Stimulated activated naive CD4-positive, alpha-beta T cell treated with Interleukin-2 at 50 U/mL for 16 hours (primary cell): ENCODE measurements around the gene DOK5.
"Not testable (repeated sequence)": the region's sequence is repeated elsewhere in the genome, so short reads cannot be mapped to it uniquely, and the experiment has no call there.

Experiments used
- DNase-seq: peaks from one replicate; lab custom pipeline; 2025; lab: John Stamatoyannopoulos, UW

The DOK5 gene

DNA sequence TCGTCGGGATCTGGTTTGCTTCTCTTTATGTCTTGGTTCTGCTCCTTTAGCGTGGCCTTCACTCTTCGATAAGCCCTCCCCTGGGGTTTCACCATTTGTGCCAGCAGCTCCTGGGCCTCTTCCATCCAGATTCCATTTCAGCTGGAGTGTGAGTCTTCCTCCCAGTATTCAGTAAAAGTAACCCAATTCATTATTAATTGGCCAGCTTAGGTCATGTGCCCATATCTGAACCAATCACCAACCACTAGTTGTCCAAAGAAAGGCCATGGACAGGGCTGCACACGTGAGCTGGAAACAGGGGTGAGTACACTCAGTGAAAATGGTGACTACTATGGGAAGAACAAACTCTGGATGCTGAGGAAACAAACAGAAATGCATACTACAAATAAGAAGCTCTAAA is 2.8 kb upstream of the DOK5 start:
- DNase-seq = no peak

DNA sequence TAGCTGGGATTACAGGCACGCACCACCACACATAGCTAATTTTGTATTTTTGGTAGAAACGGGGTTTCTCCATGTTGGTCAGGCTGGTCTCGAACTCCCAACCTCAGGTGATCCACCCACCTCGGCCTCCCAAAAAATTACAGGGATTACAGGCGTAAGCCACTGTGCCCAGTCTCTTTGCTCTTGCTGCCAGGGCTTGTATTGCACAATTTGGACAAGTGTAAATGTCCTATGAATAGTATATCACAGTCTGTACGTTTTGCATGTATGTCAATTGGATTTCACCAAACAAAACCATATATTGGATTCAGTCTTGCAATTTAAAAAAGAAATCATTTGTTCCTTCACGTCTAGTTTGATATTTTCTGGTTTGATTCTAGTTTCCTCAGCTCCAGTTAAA is 2.1 kb upstream of the DOK5 start:
- DNase-seq = no peak

DNA sequence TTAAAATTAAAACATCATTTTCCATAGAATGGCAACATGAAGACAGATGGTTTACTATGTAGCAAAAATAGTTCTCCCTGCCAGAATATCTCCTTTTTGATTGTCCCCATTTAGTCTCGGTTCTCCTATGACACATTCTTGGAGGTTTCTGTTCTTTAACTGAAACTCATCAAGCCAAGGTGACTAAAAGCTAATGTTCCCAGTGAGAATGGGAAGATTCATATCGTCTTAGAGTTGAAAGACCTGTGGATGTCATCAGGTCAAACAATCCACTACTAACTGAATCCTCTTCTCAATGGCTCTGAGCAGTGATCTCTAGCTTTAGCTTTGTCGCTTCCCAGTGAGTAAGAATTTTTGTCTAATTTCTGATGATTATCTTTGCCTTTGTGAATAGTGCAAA is 1.3 kb upstream of the DOK5 start:
- DNase-seq = no peak

DNA sequence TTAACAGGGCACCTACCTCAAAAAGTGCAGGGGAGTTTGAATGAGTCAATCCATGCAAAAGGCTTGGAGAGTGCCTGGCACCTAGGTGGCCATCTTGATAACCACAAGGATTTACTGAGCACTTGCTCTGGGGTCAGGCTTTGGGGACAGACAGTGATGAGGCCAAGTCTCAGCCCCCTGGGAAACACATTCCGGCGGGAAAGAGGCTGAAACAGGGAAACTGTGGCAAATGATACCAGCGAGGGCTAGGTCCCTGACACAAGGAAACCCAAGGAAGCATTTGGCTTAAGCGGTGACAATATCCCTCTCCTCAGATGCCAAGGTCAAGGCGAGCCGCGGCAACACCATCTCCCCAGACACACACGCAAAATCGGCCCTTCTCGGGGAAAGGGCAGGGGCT is 527 bp upstream of the DOK5 start:
- no peak for DNase-seq

DNA sequence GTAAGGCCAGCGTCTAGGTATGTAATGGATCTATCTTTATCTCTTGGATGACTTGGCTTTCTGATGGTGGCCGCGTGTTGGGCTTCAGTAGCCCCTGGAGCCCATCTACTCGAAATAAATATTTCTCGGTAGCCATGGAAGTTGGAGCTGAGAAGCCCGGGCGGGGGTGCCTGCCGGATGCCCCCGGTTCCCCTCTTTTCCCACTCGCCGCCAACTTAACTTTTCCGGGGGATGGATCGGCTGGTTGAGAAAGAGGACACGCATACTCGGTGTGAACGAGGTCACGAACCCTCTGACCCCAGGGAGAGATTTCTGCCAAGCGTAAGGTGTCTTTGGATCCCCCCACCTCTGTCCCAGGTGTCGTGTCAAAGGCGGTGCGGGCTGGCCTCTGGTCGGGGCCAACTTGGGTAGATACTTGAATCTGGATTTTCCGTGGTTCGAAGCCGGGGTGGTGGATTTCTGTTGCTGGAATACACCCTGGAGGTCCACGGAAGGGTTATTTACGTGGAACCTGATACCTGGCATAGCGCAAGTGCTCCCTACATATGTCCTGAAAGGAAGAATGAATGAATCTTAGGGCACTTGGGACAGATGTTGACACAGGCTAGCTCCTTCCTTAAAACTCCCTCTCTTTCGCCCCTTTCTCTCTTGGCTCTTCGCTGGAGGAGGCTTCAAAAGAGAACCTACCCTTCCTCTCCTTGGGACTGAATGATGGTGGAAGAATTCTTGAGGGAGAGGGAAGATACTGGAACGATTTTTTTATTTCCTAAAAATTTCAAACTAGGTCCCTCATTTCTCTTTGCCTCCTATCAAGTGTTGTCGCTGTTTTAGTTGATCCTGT is 996 bp downstream of the DOK5 start:
- DNase-seq = no peak

DNA sequence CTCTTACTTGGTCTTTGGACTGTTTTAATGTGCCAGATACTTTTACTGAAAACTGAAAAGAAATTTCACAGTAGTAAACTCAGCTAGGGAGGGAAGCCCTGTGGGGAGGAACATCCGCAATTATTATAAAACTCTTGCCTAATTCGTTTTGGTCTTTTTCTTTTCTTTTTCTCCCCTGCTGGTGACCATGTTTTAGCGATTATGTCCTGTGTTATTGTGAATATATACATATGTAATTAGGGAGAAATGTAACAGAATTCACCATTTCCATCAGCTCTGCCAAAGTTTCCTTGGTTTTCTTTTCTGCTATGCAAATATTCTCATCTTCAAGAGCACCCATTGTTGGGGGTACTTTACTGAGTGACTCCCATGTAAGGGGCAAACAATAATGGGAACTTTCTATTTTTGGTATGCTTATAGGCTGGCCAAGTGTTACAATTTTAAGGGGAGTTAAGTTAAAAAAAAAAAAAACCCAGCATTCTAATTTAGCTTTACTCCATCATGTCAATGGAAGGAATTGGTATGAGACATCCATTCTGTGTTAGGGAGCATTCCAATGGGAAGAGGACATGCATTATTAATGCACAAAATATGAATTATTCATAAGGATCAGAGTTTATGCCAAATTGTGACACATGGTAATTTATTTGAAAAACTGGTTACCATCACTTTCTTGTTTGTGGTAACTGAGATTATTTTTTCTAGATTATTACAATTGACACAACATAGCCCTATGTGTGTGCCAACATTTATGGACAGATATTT is 2.0 kb downstream of the DOK5 start:
- no peak for DNase-seq

DNA sequence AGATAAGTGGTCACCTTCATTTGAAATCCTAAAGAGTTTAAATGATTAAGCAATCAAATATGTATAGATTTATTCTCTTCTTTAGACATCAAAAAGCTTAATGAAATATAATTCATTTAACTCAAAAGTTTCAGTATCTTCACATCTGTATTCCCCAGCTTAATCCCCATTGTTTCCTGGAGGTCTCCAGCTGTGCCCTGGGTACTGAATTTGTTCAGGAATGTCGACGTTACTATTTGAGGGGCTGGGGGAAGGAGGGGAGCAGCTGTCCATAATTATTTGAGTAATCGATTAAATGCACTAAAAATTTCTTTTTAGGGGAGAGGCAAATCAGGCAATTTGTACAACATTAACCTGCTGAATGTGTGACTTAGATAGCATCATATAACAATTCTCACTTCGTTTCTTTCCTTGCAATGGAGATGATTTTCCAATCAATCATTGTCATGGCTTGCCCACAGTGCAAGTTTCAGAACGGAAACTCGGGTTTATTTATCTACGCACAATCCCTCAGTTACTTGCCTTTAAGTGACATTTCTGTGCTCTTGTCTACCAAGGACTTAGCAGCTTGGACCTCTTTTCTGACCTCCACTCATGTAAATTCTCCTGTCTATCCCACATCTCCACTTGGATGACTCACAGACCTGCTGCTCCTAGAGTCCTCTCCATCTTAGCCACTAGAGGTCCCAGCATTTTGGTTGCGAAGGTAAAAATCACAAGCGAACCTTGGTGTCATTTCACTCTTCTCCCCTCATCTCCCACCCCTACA is 3.9 kb downstream of the DOK5 start:
- no peak for DNase-seq

DNA sequence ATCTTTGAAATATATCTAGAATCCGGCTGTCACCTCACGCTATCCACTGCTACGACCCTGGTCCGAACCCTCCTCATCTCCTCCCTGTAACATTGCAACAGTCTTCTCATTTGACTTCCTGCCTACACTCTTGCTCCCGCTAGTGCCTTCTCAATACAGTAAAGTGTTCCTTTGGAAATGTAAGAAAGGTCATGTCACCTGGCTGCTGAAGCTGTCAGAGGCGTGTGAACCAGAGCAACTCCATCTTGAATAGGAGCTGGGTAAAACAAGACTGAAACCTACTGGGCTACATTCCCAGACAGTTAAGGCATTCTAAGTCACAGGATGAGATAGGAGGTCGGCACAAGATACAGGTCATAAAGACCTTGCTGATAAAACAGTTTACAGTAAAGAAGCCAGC is 4.5 kb downstream of the DOK5 start:
- DNase-seq = not testable (repeated sequence)

DNA sequence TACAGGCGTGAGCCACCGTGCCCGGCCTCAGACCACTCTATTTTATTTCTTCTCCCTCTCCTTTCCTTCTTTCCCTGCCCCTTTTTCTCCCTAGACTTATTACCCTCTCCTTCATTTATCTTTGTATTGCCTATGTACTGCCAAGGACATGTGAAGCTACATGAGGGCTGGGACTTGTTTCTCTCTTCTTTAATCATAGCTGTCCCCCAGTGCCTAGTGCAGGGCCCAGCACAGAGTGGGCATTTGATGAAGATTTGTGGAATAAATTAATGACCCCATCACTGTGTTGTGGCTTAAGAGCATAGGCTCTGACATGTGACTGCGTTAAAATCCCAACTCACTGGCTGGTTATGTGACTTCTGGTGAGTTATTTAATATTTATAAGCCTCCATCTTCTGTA is 6.0 kb downstream of the DOK5 start:
- no peak for DNase-seq

DNA sequence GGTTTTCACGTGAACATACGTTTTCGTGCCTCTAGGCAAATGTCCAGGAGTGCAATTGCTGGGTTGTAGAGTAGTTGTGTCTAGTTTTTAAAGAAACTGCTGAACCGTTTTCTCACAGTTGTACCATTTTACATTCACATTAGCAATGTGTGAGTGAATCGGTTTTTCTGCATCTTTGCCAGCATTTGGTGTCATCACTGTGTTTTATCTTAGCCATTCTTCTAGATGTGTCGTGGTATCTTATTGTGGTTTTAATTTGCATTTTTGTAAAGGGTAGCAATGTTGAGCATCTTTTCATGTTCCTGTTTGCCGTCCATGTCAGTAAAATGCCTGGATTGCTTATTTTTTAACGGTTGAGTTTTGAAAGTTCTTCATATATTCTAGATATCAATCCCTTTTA is 10.2 kb downstream of the DOK5 start:
- DNase-seq = no peak

DNA sequence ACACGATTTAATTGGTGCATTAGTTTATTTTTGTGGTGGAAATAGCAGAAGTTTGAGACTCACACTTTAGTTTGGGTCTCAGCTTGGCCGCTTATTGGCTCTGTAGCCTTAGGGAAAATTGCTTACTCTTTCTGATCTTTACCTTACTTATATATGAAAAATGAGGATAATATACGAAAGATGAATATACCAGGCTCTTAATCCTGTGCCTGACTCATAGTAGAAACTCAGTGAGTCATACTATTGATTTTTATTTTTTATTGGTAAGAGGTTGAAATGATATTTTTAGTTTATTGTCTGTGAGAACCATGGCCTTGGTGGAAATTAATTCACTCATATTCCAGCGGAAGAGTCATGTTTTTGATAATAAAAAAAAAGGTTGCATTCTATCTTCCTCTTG is 11.2 kb downstream of the DOK5 start:
- no peak for DNase-seq

DNA sequence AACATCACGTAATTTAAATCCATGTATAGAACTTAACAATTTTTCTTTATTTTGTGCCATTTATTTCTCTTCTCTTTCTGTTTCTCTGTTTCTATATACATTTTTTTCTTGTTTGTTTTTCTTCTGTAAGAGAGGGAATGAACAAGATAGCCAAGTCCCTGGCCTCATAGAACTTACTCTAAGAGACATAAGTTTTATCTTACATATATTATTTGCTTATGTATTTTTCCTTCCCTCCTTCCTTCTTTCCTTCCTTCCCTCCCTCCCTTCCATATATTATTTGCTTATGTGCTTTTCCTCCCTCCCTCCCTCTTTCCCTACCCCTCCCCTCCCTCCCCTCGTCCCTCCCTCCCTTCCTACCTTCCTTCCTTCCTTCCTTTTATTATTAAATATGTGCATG is 13.0 kb downstream of the DOK5 start:
- no peak for DNase-seq

DNA sequence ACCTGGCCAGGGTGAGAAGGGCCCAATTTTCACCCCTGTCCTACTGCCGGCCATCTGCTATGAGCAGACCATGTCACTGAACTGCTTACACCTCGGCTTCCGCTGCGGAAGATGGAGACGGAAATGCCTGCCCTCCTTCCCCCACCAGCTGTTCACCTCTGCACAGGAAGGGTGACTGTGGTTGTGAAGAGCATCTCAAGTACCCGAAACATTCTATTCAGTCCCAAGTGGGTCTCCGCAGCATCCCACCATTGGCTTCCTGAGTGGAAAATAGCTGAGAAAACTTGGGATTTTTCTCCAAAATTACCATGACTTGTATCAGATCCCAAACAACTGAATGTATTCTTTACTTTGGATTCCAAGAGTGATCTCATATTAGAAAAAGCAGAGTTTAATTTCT is 16.1 kb downstream of the DOK5 start:
- DNase-seq = no peak

DNA sequence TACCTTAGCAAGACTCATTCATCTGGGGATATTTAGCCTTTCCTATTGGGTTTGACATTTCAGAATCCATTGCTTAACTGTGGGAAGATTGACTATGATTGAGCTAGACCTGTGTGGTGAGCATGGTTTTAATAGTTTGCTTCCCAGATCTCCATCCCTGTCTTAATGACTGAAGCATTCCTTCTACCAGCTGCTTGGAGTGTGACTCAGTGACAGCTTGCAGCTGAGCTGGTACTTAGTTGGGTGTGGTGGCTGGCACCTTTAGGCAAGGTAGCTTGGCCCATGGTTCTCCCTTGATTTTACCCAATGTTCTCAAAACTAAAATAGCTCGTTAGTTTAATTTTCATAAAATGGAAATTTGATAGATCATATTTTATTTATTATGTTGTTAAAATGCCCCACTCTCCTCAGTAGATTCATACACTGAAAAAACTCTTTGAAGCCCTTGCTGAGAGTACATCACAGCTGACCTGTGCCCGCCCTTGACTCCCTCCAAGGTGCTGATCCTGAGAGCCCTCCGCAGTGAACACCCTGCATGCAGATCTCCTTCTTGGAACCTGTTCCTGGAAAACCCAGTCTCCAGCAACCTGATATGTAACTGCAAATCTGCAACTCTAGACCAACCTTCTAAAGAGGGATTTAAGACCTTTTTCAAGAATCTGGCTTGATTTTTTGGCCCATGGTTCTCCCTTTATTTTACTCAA is 19.1 kb downstream of the DOK5 start:
- DNase-seq = no peak

DNA sequence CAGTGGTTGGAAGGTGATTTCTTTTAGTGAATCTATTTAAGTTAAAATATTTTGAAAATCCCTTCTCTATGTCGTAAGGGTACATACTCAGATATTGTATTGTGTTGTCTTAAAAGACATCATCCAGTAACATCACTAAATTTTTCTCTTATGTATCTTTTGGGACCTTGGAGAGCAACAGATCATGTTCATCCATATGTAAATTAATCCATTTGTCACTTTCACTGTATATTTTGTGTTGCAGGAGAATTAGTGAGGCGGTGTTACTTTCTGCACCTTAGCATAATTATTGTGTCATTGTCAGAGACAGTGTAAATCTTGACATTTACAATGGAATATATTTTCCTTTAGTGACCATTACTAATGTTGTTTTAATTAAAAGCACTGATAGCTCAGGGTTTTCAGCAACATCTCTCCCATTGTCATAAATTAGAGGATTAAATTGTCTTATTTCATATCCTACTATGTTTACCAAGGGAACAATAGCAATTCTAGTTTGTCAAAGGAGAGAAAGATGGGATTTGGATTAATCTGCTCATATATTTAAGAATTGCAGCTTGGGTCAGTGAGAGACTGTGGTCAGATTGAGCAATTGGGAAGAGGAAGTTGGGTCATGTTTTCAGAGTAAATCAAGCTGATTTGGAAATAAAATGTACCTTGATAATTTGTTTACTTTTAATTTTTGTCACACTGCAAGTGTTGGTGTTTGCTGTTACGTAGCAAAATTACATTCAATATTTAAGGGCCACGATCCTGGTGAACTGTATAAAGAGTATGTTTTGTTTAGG is 22.7 kb downstream of the DOK5 start:
- no peak for DNase-seq

DNA sequence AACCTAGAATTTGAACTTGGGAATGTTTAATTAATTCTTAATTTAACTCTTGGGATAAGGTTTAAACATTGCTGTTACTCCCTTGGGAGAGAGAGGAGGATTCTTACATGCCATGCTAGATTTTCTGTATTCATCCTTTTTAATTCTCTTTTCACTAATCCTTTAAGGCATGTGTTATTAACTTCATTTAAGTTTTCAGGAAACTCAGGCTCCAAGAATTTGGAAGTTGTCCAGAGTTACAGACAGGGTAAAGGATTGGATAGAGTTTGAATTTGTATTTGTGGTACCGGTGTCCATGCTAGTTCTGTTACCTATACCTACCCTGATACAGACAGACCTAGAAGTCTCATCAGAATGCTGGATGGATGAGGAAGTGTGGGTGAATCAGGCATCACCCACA is 23.7 kb downstream of the DOK5 start:
- no peak for DNase-seq

DNA sequence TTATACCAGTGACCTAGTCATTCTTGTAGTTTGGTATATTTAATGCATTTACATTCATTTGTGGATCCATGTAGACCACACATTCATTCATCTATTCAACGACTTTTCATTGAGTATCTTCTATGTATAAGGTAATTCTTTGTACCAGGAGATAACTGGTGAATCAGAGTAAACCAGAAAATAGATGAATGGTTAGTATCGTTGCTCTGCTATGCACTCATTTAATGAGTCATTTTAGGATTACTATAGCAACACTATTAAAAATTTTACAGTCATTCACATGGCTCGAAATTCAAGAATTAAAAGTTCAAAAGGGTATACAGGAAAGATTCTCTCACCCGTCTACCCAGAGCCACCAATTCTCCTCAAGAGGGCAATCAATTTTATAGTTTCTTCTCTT is 26.8 kb downstream of the DOK5 start:
- DNase-seq = no peak

DNA sequence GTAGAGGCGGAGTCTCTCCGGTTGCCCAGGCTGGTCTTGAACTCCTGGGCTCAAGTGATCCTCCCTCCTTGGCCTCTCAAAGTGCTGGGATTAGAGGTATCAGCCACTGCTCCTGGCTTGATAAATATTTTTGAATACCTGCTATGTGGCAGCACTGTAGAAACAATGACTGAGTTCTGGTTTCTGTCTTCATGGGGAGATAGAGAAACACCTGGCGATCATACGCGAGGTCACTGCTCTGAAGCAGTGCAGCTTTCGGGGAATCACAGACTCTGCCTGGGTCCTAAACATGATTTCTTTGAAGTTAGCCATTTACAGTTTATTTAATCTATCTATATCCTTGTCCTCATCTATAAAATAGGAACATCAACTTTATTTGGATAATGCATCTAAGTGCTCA is 31.2 kb downstream of the DOK5 start:
- no peak for DNase-seq

DNA sequence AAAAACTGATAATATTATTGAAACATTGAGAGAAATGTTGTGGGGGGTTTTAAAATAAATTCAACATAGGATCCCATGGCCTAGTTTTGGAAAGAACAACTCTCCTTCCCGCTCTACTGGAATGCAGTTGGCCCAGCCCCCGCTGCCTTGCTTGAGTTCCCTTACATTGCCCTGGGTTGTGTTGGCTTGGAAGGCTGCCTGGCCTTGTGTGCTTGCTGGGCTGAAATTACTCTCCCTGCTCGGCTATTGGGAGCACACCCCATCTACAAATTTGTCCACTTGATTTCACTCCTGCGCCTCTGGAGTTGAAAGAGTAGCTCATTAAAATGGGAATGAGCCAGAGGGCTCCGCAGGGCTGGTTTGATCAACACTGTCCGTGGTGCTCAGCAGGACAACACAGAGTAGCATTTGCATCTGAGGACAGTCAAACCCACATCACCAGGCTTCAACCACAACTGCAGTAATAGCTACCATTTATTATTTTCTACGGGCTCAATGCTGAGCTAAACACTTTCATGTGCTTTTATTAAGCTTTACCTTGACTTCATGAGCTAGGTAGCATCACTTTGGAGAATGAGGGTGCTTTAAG is 35.2 kb downstream of the DOK5 start:
- no peak for DNase-seq

DNA sequence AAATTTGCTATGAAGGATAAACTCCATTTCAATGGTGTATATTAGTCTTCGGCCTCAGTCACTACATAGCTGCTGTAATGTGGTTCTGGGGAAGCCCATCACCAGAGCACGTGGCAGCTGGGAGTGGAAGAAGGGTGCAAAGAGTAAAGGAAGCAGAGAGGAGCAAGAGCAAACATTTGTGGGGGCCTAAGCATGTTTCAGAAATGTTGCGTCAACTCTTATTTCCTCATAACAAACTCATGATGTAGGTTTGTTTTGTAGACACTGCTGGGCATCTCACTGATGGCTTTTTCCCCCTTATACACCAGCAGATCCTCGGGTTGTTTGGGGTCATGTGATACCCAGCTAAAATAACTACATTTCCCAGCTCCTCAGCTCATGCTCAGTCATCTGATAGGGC is 37.3 kb downstream of the DOK5 start:
- DNase-seq = no peak

DNA sequence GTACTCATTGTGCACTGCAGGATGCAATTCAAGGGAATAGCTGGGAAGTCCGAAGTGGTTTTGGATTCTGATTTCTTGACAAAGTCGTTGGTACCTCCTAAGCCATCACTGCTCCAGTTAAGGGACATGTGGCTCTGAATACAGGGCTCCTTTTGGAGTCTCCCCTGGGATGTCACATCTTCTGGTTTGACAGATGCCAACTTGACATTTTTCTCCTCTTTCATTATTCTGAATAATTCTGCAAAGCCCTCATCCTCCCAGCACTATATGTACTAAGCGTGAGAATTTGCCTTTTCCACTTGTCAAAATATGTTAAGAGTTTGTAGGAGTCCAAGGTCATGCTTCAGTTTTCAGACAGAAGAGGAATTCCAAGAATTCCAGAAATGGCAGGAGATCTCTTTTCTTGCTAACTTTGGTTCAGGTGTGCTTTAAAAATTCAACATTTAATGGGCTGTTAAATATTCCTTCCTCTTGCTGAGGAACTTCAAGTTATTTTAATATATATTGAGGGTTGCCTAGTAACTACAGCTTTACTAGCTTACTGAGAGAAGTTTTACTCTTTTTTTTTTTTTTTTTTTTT is 38.7 kb downstream of the DOK5 start:
- DNase-seq = no peak
